M059J (cell line): ENCODE measurements around the gene CD1D. TPM values are rescaled to one million over a fixed set of nuclear protein-coding genes. Genes with fewer than 3 reads are reported as not detected.
A peak's percentile ranks its signal among the peaks of the same experiment; 100 is the strongest.
"Not testable (repeated sequence)": the region's sequence is repeated elsewhere in the genome, so short reads cannot be mapped to it uniquely, and the experiment has no call there.

Experiments used
- DNase-seq: peaks from one replicate; pipeline ENCODE4 v3.0.0-alpha.2; 2012; ENCODE audit warnings: low read depth
- total RNA-seq: library from RNA; depleted of rRNA; stranded (reverse); fragments of >200 nt; shearing (Covaris generic); gene quantifications from 2 replicates; pipeline ENCODE4 v1.2.3, GENCODE V29; 2014; rRNA removed

CD1D gene
- total RNA-seq: 0.34 TPM in 1 of 2 replicates, not detected in the other

GRCh38 chr1:158180741-158181576 lies at the start of gene CD1D:
CD1D (plus strand) TSS chr1:158180895; CDS start chr1:158181102, 207 bp downstream.
- DNase-seq: no peak

GRCh38 chr1:158131217-158131616 lies 49.5 kb upstream of the CD1D start:
- DNase-seq: no peak

GRCh38 chr1:158140764-158141192 lies 39.9 kb upstream of the CD1D start:
- no peak for DNase-seq

- peak; percentile 97 for DNase-seq
Measured at GRCh38 chr1:158145173-158145719, 35.4 kb upstream of the CD1D start.

GRCh38 chr1:158146165-158146564 lies 34.5 kb upstream of the CD1D start:
- peak; percentile 83 for DNase-seq

DNA sequence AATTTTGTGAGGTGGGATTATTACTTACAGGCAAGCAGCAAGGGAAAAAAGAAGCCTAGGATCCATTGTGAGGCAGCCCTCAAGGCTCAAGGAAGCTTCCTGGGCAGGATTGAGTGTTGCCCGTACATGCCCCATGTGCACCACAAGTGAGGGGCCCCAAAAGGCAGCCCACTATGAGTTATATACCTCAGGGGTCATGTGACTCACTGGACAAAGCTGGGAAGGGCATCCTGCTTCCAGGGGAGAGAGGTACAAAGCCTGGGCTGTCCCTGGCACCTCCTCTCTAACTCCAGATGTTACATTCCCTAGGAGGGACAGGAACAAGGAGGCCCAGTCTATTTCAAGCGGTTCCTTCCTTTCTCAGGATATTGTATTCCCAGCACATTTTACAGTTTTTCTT lies 34.0 kb upstream of the CD1D start:
- DNase-seq: no peak

GRCh38 chr1:158147401-158147800 lies 33.3 kb upstream of the CD1D start:
- no peak for DNase-seq

- peak; percentile 8 for DNase-seq
Measured at GRCh38 chr1:158147869-158148268, 32.8 kb upstream of the CD1D start.

- no peak for DNase-seq
Measured at GRCh38 chr1:158148468-158148867, 32.2 kb upstream of the CD1D start.

DNA sequence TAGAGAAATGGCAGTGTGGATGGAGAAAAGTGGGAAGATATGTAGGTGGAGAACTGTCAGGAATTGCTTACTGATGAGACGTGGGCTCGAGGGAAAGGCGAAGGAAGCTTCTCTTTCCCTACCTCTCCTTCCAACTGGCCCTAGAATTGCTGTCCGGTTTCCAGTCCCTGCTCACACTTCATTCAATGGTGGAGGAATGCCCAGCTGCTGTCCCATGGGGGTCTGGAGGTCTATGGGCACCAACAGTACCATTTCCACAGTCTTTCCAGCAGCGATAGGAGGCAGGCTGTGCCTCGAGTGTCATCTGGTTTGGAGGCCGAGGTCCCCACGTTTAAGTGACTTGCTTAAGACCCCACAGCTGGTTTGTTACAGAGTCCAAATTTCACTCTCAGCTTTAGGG lies 31.5 kb upstream of the CD1D start:
- DNase-seq: no peak

DNA sequence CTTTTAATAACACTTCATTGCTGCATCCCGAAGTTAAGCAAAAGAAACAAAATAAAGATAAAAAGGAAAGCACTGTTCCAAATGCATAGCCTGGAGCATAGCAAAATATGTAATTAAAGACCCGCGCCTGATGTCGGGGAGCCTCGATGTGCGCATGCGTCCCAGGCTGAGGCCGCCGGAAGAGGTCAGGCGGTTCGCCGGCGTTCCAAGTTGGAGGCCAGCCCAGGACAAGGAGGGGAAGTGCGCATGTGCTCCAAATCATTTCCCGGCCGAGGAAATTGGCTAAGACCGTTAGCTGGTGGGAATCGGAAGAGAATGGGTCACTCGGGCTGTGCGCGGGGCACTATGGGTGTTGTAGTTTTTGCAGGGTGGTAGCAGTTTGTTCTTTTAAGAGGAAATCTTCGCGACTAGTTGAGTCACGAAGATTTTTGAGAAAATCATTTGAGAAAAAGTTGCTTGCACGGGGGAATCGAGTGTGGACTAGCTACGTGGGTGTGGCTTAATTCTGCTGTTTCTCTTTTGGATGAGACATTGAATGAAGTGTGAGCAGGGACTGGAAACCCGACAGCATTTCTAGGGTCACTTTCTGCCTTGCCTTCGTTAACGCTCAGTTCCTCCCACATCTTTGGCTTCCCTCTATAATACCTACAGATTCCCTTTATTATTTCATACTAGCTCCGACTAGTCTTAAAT lies 31.0 kb upstream of the CD1D start:
- peak; percentile 97 for DNase-seq

DNA sequence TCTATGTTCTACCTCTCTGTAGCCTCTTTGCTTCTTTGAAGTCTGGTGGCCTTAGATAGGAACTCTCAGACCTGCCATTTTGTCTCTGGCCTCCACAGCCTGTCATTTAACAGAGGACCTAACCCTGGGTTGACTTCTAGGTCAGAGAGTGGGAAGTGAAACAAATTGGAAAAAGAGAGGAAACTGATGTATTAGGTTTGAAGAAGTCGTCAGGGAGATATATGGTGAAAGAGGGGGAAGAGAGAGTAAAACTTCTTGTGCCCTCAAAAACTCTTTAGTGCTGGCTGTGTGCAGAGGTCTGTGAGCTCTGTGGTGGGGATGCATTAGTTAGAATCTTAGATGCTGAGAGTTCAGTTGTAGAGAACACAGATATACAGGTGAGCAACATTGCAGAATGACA lies 30.2 kb upstream of the CD1D start:
- no peak for DNase-seq

DNA sequence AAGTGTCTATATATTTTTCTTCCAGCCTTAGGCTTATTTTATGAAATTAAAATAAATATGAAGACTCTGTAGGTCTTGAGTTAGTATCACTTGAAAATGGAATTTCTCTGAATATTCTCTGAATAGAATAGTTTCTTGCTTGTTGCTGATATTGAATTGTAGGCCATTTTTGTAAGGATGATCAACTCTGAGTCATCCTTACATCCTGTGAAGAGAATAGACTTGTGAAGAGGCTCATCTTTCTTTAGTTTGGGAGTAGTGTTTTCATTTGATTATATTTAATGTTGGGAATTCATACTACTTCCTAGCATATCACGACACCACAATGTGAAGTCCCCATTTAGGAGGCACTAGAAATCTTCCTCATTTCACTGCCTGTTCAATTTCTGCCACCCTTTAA lies 27.5 kb upstream of the CD1D start:
- no peak for DNase-seq

DNA sequence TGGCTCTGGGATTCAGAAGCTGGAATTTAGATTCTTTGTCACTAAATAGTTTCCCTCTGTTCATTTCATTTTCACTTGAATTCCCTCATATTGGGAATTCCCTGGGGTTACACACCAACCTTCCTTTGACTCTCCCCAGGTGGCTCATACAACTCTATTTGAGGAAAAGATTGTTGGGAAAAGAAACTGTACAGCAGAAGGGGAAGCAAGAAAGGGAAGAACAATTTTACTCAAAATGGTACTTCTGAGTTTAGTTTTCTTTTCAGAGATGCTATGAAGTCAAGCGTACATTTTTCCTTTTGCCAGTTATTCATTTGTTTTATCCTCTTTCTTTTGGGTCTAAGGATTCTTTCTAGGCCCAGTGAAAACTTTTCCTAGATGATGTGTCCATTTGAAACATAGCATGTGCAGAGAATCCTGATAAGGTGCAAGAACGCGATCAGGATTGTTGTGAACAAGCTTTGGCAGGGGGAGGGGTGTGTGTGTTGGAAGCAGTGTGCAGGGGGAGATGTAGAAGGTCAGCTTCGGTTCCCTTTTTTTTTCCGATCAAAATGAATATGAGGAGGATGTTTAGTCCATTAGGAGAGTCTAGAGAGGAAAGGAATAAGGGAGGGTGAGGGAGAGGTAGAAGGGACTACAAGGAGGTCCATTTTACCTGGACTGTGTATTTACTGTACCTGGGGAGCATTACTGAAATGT lies 26.8 kb upstream of the CD1D start:
- DNase-seq: no peak

- no peak for DNase-seq
Measured at GRCh38 chr1:158154501-158154900, 26.2 kb upstream of the CD1D start.

DNA sequence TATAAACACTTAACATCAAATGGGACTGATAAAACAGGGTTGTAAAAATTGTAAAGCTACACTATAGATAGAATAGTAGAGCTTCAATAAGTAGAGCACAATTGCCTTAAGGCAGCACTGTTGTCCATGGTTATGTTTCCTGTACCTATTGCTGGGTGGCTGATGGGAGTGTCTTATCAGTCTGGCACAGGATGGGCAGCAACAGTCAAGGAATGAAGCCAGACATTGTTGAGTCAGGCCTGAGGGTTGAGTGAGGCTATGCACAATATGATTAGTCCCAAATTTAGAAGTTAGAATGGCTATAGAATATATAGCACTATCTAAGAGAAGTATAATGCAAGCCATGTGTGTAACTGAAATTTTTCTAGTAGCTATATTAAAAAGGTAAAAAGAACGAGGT lies 25.0 kb upstream of the CD1D start:
- peak; percentile 13 for DNase-seq

DNA sequence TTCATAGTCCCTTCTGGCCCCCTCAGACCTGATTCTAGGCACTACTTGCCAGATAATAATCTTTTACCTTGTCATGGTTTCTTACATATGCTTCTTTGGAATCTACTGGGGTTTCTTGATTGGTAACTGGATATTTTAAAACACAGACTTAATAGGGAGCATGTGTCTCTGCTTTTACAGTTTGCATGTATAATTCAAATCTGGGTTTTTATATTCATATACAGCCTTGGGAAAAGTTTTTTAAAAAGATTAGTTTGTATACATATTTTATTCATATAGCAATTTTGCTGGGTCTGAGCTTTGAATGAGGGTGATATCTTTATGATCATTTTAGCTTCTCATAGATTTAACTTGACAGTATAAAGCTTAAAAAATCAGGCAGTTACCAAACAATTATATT lies 21.1 kb upstream of the CD1D start:
- DNase-seq: no peak

DNA sequence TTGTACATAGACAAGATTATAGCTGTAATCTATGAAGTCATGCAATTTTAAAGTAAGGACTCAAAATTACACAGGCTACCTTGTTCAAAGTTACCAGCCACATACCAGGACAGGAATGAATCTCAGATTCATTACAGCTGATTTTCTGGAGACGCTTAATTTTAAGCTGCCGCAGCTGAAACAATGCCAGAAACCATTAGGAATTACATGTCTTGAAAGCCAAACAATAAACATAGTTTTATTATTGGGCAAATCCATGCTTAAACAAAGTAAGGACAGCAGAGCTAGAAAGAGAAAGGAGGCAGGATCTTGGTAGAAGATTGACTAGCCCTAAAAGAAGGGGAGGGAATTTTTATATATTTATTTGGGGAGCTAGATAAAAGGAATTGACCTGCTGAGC lies 19.2 kb upstream of the CD1D start:
- DNase-seq: no peak

- no peak for DNase-seq
Measured at GRCh38 chr1:158163000-158163947, 17.4 kb upstream of the CD1D start.

- DNase-seq: no peak
Measured at GRCh38 chr1:158169105-158169504, 11.6 kb upstream of the CD1D start.

DNA sequence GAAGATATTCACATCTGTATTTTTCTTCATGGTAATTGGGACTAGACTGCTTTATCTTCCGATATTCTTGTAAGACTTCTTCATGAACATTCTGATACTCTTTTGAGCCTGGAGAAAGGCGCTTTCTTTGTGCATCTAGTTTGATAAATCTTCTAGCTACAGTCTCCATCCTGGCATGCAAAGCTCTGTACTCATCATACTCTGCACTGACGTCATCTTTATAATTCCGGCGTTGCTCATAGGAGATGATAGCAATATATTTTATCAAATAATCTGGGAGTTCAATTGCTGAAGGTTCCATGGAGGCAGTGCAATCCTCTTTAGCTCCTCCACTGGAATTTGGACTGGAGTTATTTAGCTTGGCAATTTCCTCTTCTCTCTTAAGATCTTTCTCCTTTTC lies 4.8 kb upstream of the CD1D start:
- DNase-seq: not testable (repeated sequence)
